CMK (cell line): Measurements from ENCODE around the gene WDR36.

ENCODE experiments used
- DNase-seq: peaks from one replicate; pipeline ENCODE4 v3.0.0-alpha.2; 2010; ENCODE audit warnings: low read depth

WDR36 gene

GRCh38 chr5:111106320-111106948 is 14.3 kb downstream of the WDR36 start:
- no peak for DNase-seq

GRCh38 chr5:111107371-111107770 is 15.2 kb downstream of the WDR36 start:
- DNase-seq = no peak

- no peak for DNase-seq
Measured at GRCh38 chr5:111111956-111112355, 19.8 kb downstream of the WDR36 start.

- DNase-seq = no peak
Measured at GRCh38 chr5:111113678-111114077, 21.5 kb downstream of the WDR36 start.

GRCh38 chr5:111115229-111115628 is 23.1 kb downstream of the WDR36 start:
- DNase-seq = no peak

GRCh38 chr5:111116550-111116949 is 24.4 kb downstream of the WDR36 start:
- DNase-seq = no peak

- no peak for DNase-seq
Measured at GRCh38 chr5:111117136-111117535, 25.0 kb downstream of the WDR36 start.

GRCh38 chr5:111119221-111119620 is 27.1 kb downstream of the WDR36 start:
- DNase-seq = no peak

- DNase-seq = no peak
Measured at GRCh38 chr5:111119856-111120255, 27.7 kb downstream of the WDR36 start.

GRCh38 chr5:111120911-111121310 is 28.8 kb downstream of the WDR36 start:
- no peak for DNase-seq

GRCh38 chr5:111121926-111122325 is 29.8 kb downstream of the WDR36 start:
- DNase-seq = no peak

GRCh38 chr5:111122398-111122797 is 30.2 kb downstream of the WDR36 start:
- DNase-seq = no peak

GRCh38 chr5:111124793-111125192 is 32.6 kb downstream of the WDR36 start:
- no peak for DNase-seq

GRCh38 chr5:111126896-111127295 is 34.7 kb downstream of the WDR36 start:
- DNase-seq = no peak

- DNase-seq = no peak
Measured at GRCh38 chr5:111127453-111128195, 35.5 kb downstream of the WDR36 start.

GRCh38 chr5:111129938-111130337 is 37.8 kb downstream of the WDR36 start:
- no peak for DNase-seq

- DNase-seq = no peak
Measured at GRCh38 chr5:111131356-111131755, 39.2 kb downstream of the WDR36 start.

- DNase-seq = no peak
Measured at GRCh38 chr5:111132076-111132475, 39.9 kb downstream of the WDR36 start.

- no peak for DNase-seq
Measured at GRCh38 chr5:111132731-111133435, 40.7 kb downstream of the WDR36 start.

- DNase-seq = no peak
Measured at GRCh38 chr5:111133436-111133751, 41.2 kb downstream of the WDR36 start.

- DNase-seq = no peak
Measured at GRCh38 chr5:111134087-111134486, 41.9 kb downstream of the WDR36 start.

GRCh38 chr5:111134864-111135263 is 42.7 kb downstream of the WDR36 start:
- no peak for DNase-seq

- no peak for DNase-seq
Measured at GRCh38 chr5:111135363-111135762, 43.2 kb downstream of the WDR36 start.
